NCI-H1105 treated with DMSO at 0.1 percent for 48 hours (cell line): ENCODE measurements around the gene TARS3.

ENCODE experiments used
- DNase-seq: peaks from one replicate; lab custom pipeline; 2025; lab: John Stamatoyannopoulos, UW

Gene TARS3

GRCh38 chr15:101604124-101604874 lies 120.0 kb downstream of the TARS3 start:
- DNase-seq, result no peak
